GM21825 (cell line): Measurements from ENCODE around the gene ARHGAP32.
A peak's percentile ranks its signal among the peaks of the same experiment; 100 is the strongest.
"Not testable (repeated sequence)": the region's sequence is repeated elsewhere in the genome, so short reads cannot be mapped to it uniquely, and the experiment has no call there.

Experiments used
- ATAC-seq: cut with Tn5 transposase; IDR thresholded peaks from one replicate; pipeline ENCODE4 v1.9.1; 2021; ENCODE audit warnings: mild to moderate bottlenecking, moderate library complexity; ENCODE audit not compliant: unreplicated experiment

ARHGAP32 gene

GRCh38 chr11:128937480-128937879 is 254.6 kb downstream of the ARHGAP32 start:
- no peak for ATAC-seq

GRCh38 chr11:128936606-128937251 is 255.4 kb downstream of the ARHGAP32 start:
- no peak for ATAC-seq

- ATAC-seq: no peak
Observed at GRCh38 chr11:128934926-128935325, 257.2 kb downstream of the ARHGAP32 start.

GRCh38 chr11:128934351-128934750 is 257.8 kb downstream of the ARHGAP32 start:
- ATAC-seq: no peak

- ATAC-seq: no peak
Observed at GRCh38 chr11:128933481-128934178, 258.5 kb downstream of the ARHGAP32 start.

- ATAC-seq: no peak
Observed at GRCh38 chr11:128931668-128932067, 260.5 kb downstream of the ARHGAP32 start.

- no peak for ATAC-seq
Observed at GRCh38 chr11:128931066-128931465, 261.1 kb downstream of the ARHGAP32 start.

GRCh38 chr11:128929991-128930390 is 262.1 kb downstream of the ARHGAP32 start:
- ATAC-seq: no peak

- ATAC-seq: no peak
Observed at GRCh38 chr11:128929468-128929867, 262.7 kb downstream of the ARHGAP32 start.

- peak; percentile 94 for ATAC-seq
Observed at GRCh38 chr11:128928400-128928799, 263.7 kb downstream of the ARHGAP32 start.

- no peak for ATAC-seq
Observed at GRCh38 chr11:128927683-128928336, 264.3 kb downstream of the ARHGAP32 start.

GRCh38 chr11:128927108-128927461 is 265.0 kb downstream of the ARHGAP32 start:
- ATAC-seq: no peak

GRCh38 chr11:128926437-128927107 is 265.6 kb downstream of the ARHGAP32 start:
- ATAC-seq: no peak

- ATAC-seq: no peak
Observed at GRCh38 chr11:128926000-128926399, 266.1 kb downstream of the ARHGAP32 start.

- no peak for ATAC-seq
Observed at GRCh38 chr11:128925250-128925600, 266.9 kb downstream of the ARHGAP32 start.

GRCh38 chr11:128924510-128925249 is 267.4 kb downstream of the ARHGAP32 start:
- ATAC-seq: no peak

- no peak for ATAC-seq
Observed at GRCh38 chr11:128924104-128924503, 268.0 kb downstream of the ARHGAP32 start.

GRCh38 chr11:128921793-128922192 is 270.3 kb downstream of the ARHGAP32 start:
- no peak for ATAC-seq

GRCh38 chr11:128920666-128921065 is 271.5 kb downstream of the ARHGAP32 start:
- ATAC-seq: no peak

- not testable (repeated sequence) for ATAC-seq
Observed at GRCh38 chr11:128919635-128920034, 272.5 kb downstream of the ARHGAP32 start.

GRCh38 chr11:128919216-128919615 is 272.9 kb downstream of the ARHGAP32 start:
- no peak for ATAC-seq
